DOHH2 (cell line): ENCODE measurements around the gene SLC44A3.

Source experiments
- EZH2phosphoT487 ChIP-seq: fragments of 200-600 bp; sonication (generic); IDR thresholded peaks from 2 replicates; pipeline ENCODE4 v1.6.1; 2017; ENCODE audit warnings: borderline replicate concordance, mild to moderate bottlenecking, antibody characterized with exemption, low read length, moderate library complexity, mixed read lengths
- TF ChIP-seq, protein P1 (sequence below): fragments of 200-600 bp; sonication (generic); IDR thresholded peaks from one replicate; pipeline ENCODE4 v1.5.1; 2014; ENCODE audit warnings: antibody characterized with exemption, mild to moderate bottlenecking, low read depth, low read length; ENCODE audit not compliant: poor library complexity, severe bottlenecking

DNA sequence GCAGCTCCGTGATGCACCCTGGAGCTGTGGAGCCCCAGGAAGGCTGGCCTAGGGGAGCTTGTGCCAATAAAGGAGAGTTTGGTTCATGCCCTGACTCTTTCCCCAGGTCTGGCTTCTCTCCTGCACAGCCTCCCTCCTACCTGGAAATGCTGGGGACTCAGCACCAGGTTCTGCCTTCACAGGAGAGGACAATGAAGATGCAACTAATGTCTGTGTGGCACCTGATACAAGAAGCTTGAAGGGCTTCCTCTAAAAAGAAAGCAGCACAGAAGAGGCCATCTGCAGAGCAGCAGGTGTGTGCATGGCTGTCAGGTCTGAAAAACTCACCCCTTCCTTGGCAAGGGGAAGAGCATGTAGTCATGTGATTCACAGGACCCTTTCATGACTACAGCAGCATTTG is 43.7 kb upstream of the SLC44A3 start:
- TF ChIP-seq, protein P1, sequence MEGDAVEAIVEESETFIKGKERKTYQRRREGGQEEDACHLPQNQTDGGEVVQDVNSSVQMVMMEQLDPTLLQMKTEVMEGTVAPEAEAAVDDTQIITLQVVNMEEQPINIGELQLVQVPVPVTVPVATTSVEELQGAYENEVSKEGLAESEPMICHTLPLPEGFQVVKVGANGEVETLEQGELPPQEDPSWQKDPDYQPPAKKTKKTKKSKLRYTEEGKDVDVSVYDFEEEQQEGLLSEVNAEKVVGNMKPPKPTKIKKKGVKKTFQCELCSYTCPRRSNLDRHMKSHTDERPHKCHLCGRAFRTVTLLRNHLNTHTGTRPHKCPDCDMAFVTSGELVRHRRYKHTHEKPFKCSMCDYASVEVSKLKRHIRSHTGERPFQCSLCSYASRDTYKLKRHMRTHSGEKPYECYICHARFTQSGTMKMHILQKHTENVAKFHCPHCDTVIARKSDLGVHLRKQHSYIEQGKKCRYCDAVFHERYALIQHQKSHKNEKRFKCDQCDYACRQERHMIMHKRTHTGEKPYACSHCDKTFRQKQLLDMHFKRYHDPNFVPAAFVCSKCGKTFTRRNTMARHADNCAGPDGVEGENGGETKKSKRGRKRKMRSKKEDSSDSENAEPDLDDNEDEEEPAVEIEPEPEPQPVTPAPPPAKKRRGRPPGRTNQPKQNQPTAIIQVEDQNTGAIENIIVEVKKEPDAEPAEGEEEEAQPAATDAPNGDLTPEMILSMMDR: no peak
- TF ChIP-seq EZH2phosphoT487: no peak
